BJ (cell line): Measurements from ENCODE around the gene SEPHS1. TPM values are rescaled to one million over a fixed set of nuclear protein-coding genes. Genes with fewer than 3 reads are reported as not detected.

ENCODE experiments used
- CTCF ChIA-PET: fragments of 350-600 bp; formaldehyde crosslinking; extraction: SDS; loops from one replicate; lab custom pipeline; 2021; ENCODE audit warnings: antibody characterized with exemption, inconsistent platforms; lab: Yijun Ruan, JAX
- POLR2A ChIA-PET: fragments of 300-600 bp; sonication (Branson Sonifier 250); formaldehyde crosslinking; extraction: SDS; loops from one replicate; lab custom pipeline; 2021; ENCODE audit warnings: antibody characterized with exemption; lab: Charles Lee
- DNase-seq: peaks from one replicate; pipeline ENCODE4 v3.0.0-alpha.2; 2011; ENCODE audit warnings: low read depth
- H3K27me3 ChIP-seq: 2 replicates; pipeline ENCODE4 v1.6.0; 2011; ENCODE audit warnings: low read length; ENCODE audit not compliant: control insufficient read depth, insufficient read depth
- H3K36me3 ChIP-seq: 2 replicates; pipeline ENCODE4 v1.5.1; 2011; ENCODE audit warnings: low read length; ENCODE audit not compliant: control insufficient read depth, insufficient read depth
- H3K4me3 ChIP-seq: 2 replicates; pipeline ENCODE4 v1.5.1; 2011; ENCODE audit warnings: low read depth, mild to moderate bottlenecking, control low read depth, low read length
- polyA plus RNA-seq: library from polyadenylated mRNA; depleted of rRNA; stranded (reverse); fragments of >200 nt; gene quantifications from 2 replicates; pipeline ENCODE4 v1.2.3, GENCODE V29; 2011
- TF ChIP-seq, protein P1 (sequence below): IDR thresholded peaks from 2 replicates; pipeline ENCODE4 v1.5.1; 2011; ENCODE audit warnings: low read depth, mild to moderate bottlenecking, control low read depth, inconsistent platforms, low read length, moderate library complexity; ENCODE audit not compliant: insufficient read depth

SEPHS1 gene
- polyA plus RNA-seq, 1 experiment: 41.9 TPM

DNA sequence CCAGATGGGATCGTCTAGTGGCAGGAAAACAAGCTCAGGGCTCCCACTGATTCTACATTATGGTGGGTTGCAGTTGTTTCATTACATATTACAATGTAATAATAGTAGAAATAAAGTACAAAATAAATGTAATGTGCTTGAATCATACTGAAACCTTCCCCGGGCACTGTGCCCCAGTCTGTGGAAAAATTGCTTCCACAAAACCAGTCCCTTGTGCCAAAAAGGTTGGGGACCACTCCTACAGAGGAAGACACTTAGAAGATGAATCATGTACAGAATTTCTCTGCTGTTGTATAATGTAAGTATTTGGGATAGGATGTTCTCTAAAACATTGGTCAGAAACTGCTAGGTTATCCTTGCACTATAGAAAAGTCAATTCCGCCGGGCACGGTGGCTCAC is 36.9 kb downstream of the SEPHS1 start:
- ChIA-PET CTCF (interaction anchor here (1.9 kb wide), 1 partner anchor 9 kb away, joined by 5 read pairs; no protein-coding TSS in a partner anchor), POLR2A (no interaction called here)
- Histone ChIP-seq H3K36me3 (no peaks in the 10 kb centered on the region), H3K27me3 (no peaks in the 10 kb centered on the region), H3K4me3 (no peak overlapping the region)
- TF ChIP-seq, protein P1, sequence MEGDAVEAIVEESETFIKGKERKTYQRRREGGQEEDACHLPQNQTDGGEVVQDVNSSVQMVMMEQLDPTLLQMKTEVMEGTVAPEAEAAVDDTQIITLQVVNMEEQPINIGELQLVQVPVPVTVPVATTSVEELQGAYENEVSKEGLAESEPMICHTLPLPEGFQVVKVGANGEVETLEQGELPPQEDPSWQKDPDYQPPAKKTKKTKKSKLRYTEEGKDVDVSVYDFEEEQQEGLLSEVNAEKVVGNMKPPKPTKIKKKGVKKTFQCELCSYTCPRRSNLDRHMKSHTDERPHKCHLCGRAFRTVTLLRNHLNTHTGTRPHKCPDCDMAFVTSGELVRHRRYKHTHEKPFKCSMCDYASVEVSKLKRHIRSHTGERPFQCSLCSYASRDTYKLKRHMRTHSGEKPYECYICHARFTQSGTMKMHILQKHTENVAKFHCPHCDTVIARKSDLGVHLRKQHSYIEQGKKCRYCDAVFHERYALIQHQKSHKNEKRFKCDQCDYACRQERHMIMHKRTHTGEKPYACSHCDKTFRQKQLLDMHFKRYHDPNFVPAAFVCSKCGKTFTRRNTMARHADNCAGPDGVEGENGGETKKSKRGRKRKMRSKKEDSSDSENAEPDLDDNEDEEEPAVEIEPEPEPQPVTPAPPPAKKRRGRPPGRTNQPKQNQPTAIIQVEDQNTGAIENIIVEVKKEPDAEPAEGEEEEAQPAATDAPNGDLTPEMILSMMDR: no peak
- no peak for DNase-seq

DNA sequence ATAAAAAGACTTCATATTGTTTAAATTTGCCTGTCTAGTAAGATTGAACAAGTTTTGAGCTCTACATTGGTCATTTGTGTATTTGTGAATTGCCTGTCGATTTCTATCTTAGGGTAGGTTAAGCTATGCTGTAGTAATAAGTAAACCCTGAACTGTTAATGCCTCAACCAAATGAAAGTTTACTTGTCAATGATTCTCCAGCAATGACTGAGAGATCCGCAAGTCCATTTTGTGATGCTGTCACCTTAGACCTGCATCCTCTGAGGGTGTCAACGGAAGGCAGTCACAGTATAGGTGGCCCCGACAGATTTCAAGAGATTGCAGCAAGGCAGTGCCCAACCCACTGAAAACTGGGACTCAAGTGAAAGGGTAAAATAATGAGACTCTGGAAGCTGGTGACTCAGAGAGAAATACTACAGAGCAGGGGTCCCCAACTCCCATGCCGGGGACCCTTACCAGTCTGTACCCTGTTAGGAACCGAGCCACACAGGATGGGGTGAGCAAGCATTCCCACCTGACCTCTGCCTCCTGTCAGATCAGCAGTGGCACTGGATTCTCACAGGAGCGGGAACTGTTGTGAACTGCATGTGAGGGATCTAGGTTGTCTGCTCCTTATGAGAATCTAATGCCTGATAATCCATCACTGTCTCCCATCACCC is 37.4 kb downstream of the SEPHS1 start:
- POLR2A ChIA-PET: no interaction called here

DNA sequence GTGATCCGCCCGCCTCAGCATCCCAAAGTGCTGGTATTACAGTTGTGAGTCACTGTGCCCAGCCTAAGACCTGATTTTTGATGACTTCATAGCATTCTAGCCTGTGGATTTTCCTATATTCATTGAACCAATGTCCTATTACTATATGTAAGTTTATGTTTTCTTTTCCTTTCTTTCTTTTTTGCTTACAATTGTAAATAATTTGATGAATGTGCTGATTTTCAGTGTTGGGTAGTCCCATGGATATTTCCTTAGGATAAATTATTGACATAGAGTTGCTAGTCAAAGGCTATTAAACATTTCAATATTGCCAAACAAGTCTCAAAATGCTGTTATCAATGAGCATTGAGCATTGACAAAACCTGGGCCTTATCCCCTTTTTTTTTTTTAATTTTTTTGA is 38.3 kb downstream of the SEPHS1 start:
- no peak for DNase-seq
- H3K4me3 ChIP-seq: no peak overlapping the region
- TF ChIP-seq, protein P1: no peak
- H3K36me3 ChIP-seq: no peaks in the 10 kb centered on the region
- H3K27me3 ChIP-seq: no peaks in the 10 kb centered on the region
- POLR2A ChIA-PET: no interaction called here
- CTCF ChIA-PET: no interaction called here

More for the DNA sequence above, 37.4 kb downstream of the SEPHS1 start:
- no peak for DNase-seq
- TF ChIP-seq, protein P1: no peak
- H3K4me3 ChIP-seq: no peak overlapping the region
- CTCF ChIA-PET: interaction anchor here (1.9 kb wide), 1 partner anchor 8 kb away, joined by 5 read pairs; no protein-coding TSS in a partner anchor
- H3K36me3 ChIP-seq: no peaks in the 10 kb centered on the region
- H3K27me3 ChIP-seq: no peaks in the 10 kb centered on the region

DNA sequence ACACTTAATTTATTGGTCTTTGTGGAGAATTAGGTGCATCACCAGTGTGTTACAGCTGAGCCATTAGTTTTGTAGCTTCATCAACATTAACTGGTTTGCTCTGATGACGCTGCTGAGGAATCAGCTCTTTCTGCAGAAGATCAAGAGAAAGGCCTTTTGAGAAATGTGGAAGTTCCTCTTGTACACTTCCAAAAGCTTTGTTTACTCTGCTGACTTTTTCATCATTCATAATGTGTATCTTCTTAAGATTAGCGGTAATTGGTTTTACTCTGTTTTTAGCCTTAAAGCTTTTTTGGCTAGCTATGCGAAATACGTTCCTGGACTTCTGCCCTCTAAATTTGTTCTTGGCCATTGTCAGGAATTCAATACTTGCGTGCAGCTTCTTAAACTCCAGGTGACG is 40.0 kb downstream of the SEPHS1 start:
- Histone ChIP-seq H3K4me3 (no peak overlapping the region), H3K36me3 (no peaks in the 10 kb centered on the region), H3K27me3 (no peaks in the 10 kb centered on the region)
- DNase-seq: no peak
- CTCF ChIA-PET: interaction anchor here (1.0 kb wide), 1 partner anchor 12 kb away, joined by 3 read pairs; no protein-coding TSS in a partner anchor
- TF ChIP-seq, protein P1: no peak
- POLR2A ChIA-PET: no interaction called here

DNA sequence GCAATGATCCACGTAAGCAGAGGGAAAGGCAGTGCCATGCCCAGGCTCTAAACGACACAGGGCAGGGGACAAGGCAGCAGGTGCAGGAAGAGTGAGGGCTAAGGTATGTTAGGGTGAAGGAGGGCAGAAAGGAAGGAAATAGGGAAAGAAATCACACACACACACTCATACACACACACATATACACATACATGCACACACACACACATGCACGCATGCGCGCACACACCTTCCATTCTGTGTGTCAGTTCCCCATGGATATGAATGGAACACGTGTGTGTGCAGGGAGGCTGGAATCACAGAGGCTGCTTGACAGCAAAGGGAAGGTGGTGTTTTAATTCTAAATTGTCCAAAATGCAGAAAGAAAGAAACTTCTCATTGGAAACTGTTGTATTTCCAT is 42.0 kb downstream of the SEPHS1 start:
- ChIA-PET POLR2A (no interaction called here), CTCF (no interaction called here)
- no peak for DNase-seq
- H3K36me3 ChIP-seq: no peaks in the 10 kb centered on the region
- TF ChIP-seq, protein P1: no peak
- H3K4me3 ChIP-seq: no peak overlapping the region
- H3K27me3 ChIP-seq: no peaks in the 10 kb centered on the region
